Measurements from ENCODE around the gene ZNF764. TPM values are rescaled to one million over a fixed set of nuclear protein-coding genes. Genes with fewer than 3 reads are reported as not detected.

Gene ZNF764
- total RNA-seq, 4 donors from 2014 or later = 3.7 to 5.5 (median 4.9) TPM

DNA sequence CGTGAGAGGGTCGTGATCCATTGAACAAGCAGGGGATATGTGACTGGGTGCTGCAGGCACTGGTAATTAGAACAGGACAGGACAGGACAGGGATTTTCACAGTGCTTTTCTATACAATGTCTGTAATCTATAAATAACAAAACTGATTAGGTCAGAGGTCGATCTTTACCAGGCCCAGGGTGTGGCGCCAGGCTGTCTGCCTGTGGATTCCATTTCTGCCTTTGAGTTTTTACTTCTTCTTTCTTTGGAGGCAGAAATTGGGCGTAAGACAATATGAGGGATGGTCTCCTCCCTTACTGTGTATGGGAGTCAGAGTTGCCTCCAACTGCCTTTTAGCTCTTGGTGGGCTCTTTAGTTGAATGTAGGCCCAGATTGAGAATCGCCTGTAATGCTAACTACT lies 1.5 kb upstream of the ZNF764 start:
- TF ChIP-seq, protein P1, sequence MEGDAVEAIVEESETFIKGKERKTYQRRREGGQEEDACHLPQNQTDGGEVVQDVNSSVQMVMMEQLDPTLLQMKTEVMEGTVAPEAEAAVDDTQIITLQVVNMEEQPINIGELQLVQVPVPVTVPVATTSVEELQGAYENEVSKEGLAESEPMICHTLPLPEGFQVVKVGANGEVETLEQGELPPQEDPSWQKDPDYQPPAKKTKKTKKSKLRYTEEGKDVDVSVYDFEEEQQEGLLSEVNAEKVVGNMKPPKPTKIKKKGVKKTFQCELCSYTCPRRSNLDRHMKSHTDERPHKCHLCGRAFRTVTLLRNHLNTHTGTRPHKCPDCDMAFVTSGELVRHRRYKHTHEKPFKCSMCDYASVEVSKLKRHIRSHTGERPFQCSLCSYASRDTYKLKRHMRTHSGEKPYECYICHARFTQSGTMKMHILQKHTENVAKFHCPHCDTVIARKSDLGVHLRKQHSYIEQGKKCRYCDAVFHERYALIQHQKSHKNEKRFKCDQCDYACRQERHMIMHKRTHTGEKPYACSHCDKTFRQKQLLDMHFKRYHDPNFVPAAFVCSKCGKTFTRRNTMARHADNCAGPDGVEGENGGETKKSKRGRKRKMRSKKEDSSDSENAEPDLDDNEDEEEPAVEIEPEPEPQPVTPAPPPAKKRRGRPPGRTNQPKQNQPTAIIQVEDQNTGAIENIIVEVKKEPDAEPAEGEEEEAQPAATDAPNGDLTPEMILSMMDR (IDR thresholded peaks at IDR 0.05 in 4 of 5, conservative IDR thresholded peaks at IDR 0.05 in 1 of 5) = no peak
- no peak for TF ChIP-seq POLR2A (IDR thresholded peaks at IDR 0.05)
- Histone ChIP-seq H3K27me3 (no peaks in the 10 kb centered on the region), H3K36me3 (peaks cover 0 to 12% of the 10 kb centered on the region in 2 donors), H3K9me3 (no peaks in the 10 kb centered on the region), H3K27ac (no peak overlapping the region), H3K4me1 (peaks cover 10 to 24% of the 10 kb centered on the region in 2 donors), H3K4me3 (no peak overlapping the region)
- DNase-seq (no peak), ATAC-seq (no peak)
- in situ Hi-C loops (cut with MboI; ENCODE audit: low sequenced_read_pairs in 4 of 4) (no loop called here), intact Hi-C loops (cut with DNase I; ENCODE audit: low total_unique reads) (loop anchor here (2.0 to 10.0 kb wide), 2 partner anchors 33 to 75 kb away; partner anchors contain the start of gene ZNF768)

DNA sequence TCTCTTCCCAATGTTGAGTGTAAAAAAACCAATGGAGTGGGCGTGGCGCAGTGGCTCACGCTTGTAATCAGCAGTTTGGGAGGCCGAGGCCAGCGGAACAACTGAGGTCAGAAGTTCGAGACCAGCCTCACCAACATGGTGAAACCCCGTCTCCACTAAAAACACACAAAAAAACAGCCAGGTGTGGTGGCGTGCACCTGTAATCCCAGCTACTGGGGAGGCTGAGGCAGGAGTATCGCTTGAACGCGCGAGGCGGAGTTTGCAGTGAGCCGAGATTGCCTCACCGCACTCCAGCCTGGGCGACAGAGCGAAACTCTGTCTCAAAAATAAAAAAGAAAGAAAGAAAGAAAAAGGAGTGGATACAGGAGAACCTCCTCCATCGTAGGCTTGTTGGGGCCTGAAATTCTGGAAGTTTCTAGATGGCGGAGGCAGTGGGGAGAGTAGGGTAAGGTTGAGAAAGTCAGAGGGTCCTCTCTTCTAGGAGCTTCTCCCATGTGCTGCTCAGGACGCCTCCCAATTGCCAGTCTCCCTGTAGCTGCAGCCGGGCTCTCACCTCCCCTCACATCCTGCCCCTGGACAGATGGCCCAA lies 709 bp upstream of the ZNF764 start:
- DNase-seq = no peak
- in situ Hi-C loops (cut with MboI; ENCODE audit: low sequenced_read_pairs in 4 of 4) = no loop called here
- peak overlapping the region; percentile 52 to 99 (median 93) for H3K4me3 ChIP-seq
- no peak for ATAC-seq
- H3K9me3 ChIP-seq = no peaks in the 10 kb centered on the region
- peak overlapping the region; percentile 95 to 99 (median 98) for H3K27ac ChIP-seq
- peaks cover 16 to 24% of the 10 kb centered on the region in 2 donors for H3K4me1 ChIP-seq
- no peak for TF ChIP-seq POLR2A (IDR thresholded peaks at IDR 0.05)
- TF ChIP-seq, protein P1 (IDR thresholded peaks at IDR 0.05 in 4 of 5, conservative IDR thresholded peaks at IDR 0.05 in 1 of 5) = no peak
- intact Hi-C loops (cut with DNase I; ENCODE audit: low total_unique reads) = loop anchor here (1.0 to 10.0 kb wide), 7 partner anchors 12 to 91 kb away; partner anchors contain the start of genes PRR14, ZNF688, ZNF768 and ZNF785
- H3K36me3 ChIP-seq = peaks cover 0 to 14% of the 10 kb centered on the region in 2 donors
- H3K27me3 ChIP-seq = no peaks in the 10 kb centered on the region

DNA sequence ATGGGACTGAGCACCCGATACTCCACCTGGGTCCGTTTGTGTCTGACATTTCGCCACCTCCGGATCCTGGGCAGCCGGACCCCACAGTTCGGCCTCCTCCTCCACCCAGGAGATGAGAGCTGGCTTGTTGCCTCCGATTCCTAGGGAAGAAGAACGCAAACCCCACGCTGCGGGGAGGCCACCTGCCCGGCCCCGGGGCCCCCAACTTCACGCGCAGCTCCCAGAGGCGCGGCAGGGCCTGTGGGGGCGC lies 542 bp downstream of the ZNF764 start:
- Histone ChIP-seq H3K27me3 (no peaks in the 10 kb centered on the region), H3K27ac (peak overlapping the region; percentile 95 to 99 (median 98)), H3K4me3 (peak overlapping the region; percentile 88 to 99 (median 98)), H3K9me3 (no peaks in the 10 kb centered on the region), H3K4me1 (peaks cover 24 to 29% of the 10 kb centered on the region in 2 donors), H3K36me3 (peaks cover 0 to 14% of the 10 kb centered on the region in 2 donors)
- intact Hi-C loops (cut with DNase I; ENCODE audit: low total_unique reads) (loop anchor here (10.0 kb wide), 1 partner anchor 73 kb away; no protein-coding TSS in a partner anchor), in situ Hi-C loops (cut with MboI; ENCODE audit: low sequenced_read_pairs in 4 of 4) (no loop called here)
- TF ChIP-seq POLR2A (IDR thresholded peaks at IDR 0.05) = no peak
- TF ChIP-seq, protein P1 (IDR thresholded peaks at IDR 0.05 in 4 of 5, conservative IDR thresholded peaks at IDR 0.05 in 1 of 5) = peak in 1 of 5 experiments; percentile 13
- ATAC-seq (peak; percentile 1 to 2), DNase-seq (no peak)

DNA sequence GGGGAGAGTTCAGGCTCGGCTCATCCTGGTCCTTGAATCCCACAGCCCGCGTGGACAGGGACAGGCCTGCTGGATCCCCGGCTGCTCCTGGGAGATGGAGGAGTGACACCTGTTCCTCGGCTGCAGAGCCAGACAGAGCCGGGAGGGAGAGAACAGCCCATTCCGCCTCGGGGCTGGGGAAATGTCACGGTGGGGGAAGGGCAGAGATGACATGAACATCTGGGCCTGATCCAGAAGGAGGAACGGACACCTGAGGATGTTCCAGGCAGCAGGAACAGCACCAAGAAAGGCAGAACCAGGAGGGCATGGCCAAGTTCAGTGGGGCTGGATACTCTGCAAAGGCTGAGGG lies 2.1 kb downstream of the ZNF764 start:
- H3K27ac ChIP-seq = peak overlapping the region; percentile 34 to 99 (median 98)

More for the DNA sequence above, 2.1 kb downstream of the ZNF764 start:
- Histone ChIP-seq H3K9me3 (no peaks in the 10 kb centered on the region), H3K36me3 (peaks cover 0 to 14% of the 10 kb centered on the region in 2 donors), H3K27me3 (no peaks in the 10 kb centered on the region), H3K4me1 (peaks cover 28 to 29% of the 10 kb centered on the region in 2 donors), H3K4me3 (no peak overlapping the region)
- TF ChIP-seq POLR2A (IDR thresholded peaks at IDR 0.05) = no peak
- TF ChIP-seq, protein P1 (IDR thresholded peaks at IDR 0.05 in 4 of 5, conservative IDR thresholded peaks at IDR 0.05 in 1 of 5) = no peak
- DNase-seq = peak; percentile 44 to 85
- intact Hi-C loops (cut with DNase I; ENCODE audit: low total_unique reads) (loop anchor here (10.0 kb wide), 1 partner anchor 71 kb away; no protein-coding TSS in a partner anchor), in situ Hi-C loops (cut with MboI; ENCODE audit: low sequenced_read_pairs in 4 of 4) (no loop called here)
- ATAC-seq = peak in 1 of 2 donors; percentile 42

Data from gastrocnemius medialis (tissue), 4 donors.